GM10847 (cell line): ENCODE measurements around the gene ARV1.

Experiments used
- POLR2A ChIP-seq: IDR thresholded peaks from 2 replicates; pipeline ENCODE4 v1.6.1; 2011; ENCODE audit not compliant: insufficient read length; ENCODE audit errors: extremely low read depth

Gene ARV1

GRCh38 chr1:230970432-230970831, 8.5 kb upstream of the ARV1 start:
- TF ChIP-seq POLR2A, result no peak

GRCh38 chr1:230971771-230972170, 7.1 kb upstream of the ARV1 start:
- TF ChIP-seq POLR2A, result no peak

GRCh38 chr1:230972855-230973271, 6.0 kb upstream of the ARV1 start:
- TF ChIP-seq POLR2A, result no peak

DNA sequence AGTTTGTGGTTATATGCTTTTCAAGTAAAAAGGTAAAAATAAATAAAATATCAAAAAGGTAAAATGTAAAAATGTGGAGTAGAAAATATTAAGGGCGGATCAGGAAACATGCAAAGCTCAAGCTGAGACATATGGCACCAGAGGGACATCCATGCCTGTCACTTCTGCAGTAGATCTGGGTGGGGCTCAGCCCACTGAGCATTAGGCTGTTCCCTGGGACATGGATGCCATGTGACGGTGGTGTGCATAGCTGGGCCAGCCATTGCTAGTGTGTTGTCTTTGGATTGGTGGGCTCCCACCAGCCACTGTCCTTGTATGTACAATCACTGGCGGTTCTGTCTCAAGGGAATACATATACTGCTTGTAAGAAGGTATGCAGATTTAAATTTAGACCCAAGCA, 3.3 kb upstream of the ARV1 start:
- no peak for TF ChIP-seq POLR2A

- TF ChIP-seq POLR2A, result no peak
Measured at GRCh38 chr1:230976360-230976759, 2.5 kb upstream of the ARV1 start.

DNA sequence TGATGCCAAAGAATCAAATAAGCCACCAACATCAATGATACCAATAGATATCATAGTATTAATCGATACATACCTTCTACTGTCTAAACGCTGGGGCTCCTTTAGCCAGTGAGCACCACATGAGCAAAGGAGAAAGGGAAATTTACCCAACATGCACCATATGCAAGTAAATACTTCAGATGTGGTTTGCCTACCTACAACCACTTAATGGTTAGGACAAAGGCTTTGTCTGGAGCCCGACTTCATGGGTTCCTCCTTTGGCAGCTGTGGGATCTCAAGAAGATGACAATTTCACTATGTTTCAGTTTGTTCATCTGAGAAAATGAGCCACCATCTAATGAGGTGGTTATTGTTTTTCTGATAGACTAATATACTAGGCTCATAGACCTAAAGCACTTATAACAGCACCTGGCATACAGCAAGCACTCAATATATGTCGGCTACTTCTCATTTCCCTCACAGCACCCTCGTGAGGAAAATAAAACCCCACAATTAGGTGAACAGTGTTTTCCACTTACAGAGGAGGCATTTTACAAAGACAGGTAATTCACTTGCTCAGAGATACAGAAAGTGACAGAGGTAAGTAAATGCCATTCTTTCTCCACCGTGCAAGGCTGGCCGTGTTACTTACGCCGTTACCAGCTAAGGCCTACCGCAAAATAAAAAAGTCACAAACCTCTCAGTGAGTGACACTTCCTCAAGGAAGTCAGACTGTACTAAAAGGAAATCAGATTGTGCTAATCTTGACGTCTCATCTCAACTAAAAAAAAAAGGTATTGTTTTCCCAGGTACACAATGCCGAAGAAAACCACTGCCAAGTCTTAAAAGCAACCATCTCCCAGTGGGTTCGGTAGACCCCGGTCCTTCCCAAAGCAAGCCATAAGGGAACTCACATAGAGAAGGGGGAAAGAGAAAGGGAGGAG, 1.8 kb upstream of the ARV1 start:
- TF ChIP-seq POLR2A, result no peak

DNA sequence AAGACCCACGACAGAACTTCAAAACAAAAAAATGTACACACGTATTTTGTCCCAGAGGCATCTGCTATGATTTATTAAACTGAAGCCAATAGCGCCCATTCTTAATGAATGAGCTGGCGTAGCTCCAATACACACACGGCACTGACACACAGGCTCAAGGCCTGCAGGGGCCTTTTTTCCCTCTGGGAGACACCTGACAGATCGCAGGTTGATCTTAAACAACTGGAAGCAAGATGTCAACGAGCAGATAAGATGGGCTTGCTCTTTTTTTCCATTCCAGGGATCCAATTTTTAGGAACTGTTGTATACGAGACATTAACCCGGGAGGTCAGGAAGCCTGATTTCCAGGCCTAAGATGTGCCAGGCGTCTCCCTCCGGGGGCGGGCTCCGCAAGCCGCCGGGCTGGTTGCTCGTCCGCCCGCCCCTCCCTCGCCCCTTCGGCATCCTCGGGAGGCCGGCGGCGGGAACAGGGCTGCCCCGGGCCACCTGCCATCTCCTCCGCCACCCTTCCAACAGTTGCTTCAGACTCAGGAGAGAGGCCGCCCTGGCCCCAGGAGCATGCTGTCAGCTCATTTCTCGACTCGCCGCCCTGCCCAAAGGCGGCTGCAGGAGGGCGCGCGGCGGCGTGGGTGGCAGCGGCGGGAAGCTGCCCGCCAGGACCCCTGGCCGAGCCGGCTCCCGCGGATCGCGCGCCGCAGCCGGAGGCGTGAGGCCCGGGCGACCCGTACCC, 968 bp upstream of the ARV1 start:
- no peak for TF ChIP-seq POLR2A

DNA sequence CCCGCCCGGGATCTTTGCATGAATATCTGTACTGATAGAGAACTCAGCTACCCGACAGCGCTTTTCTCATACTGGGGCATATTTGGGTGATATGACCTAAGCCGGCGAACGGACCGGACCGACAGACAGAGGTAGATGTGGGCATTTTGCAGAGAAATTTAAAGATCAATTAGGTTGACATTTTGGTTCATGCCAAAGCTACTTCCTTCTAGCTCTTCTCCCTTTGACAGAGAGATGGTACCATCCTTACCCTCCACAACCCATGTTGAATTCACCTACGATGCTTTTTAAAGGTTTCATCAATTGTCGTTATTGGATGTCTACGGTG, 459 bp downstream of the ARV1 start:
- no peak for TF ChIP-seq POLR2A

DNA sequence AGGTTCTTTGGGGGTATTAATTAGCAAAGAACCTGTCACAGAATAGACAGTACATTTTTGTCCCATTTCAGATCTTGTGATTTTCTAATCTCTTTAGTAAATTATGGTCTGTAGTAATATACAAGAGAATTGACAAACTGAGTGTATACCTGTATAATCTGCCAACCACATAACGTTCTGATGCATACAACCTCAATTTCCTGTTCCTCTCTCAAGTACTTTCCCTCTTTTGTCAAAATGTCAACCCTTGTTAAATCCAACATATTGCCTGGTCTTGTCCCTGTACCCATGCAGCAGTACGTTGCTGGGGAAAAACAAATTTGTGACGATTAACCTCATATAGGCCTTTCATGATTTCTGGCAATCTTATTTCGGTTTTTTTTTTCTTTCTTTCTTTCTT, 1.1 kb downstream of the ARV1 start:
- TF ChIP-seq POLR2A, result no peak

- TF ChIP-seq POLR2A, result no peak
Measured at GRCh38 chr1:230982696-230983095, 3.8 kb downstream of the ARV1 start.

DNA sequence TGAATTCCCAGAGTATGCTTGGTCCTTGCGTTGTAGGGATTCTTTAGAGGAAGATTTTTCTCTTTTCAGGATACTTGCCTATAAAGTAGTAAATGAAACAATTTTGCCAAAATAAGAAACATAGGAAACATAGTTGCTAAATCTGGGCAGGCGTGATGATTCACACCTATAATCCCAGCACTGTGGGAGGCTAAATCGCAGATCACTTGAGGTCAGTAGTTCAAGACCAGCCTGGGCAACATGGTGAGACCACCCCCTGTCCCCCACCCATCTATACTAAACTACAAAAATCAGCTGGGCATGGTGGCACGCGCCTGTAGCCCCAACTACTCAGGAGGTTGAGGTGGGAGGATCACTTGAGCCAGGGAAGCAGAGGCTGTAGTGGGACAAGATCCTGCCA, 4.9 kb downstream of the ARV1 start:
- TF ChIP-seq POLR2A, result no peak

- TF ChIP-seq POLR2A, result no peak
Measured at GRCh38 chr1:230985711-230986110, 6.8 kb downstream of the ARV1 start.

DNA sequence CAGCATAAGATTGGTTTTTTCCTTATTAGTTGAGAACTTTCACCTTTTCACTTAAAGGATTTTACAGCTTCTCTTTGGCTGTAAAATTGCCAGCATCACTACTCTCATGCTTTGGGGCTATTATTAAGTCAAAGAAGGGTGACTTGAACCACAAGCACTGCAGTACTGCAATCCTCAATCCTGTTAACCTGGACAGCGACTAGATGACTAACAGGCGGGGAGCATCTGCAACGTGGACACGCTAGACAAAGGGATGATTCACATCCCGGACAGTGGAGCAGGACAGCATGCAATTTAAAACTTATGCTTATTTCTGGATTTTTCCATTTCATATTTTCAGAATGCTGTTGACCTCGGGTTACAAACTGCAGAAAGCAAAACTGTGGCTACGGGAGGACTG, 8.1 kb downstream of the ARV1 start:
- TF ChIP-seq POLR2A, result no peak

DNA sequence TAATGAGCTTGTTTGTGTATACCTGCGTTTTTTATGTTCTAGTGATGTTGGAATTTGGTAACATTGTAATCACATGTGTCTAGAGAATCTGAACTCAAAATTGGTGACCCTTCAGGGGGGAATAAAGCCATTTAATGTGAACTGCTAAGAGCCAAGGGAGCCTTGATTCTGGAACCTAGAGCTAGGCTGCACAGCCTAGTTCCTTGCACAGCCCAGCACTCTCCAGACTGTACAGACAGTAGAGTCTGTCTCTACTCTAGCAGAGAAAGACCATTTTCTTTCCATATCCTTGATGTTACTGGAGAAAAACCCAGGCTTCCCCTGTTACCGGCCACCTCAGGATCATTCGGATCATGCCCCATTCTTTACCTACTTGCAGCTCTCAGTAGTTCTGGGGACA, 8.6 kb downstream of the ARV1 start:
- TF ChIP-seq POLR2A, result no peak

GRCh38 chr1:230992100-230992774, 13.3 kb downstream of the ARV1 start:
- TF ChIP-seq POLR2A, result no peak

DNA sequence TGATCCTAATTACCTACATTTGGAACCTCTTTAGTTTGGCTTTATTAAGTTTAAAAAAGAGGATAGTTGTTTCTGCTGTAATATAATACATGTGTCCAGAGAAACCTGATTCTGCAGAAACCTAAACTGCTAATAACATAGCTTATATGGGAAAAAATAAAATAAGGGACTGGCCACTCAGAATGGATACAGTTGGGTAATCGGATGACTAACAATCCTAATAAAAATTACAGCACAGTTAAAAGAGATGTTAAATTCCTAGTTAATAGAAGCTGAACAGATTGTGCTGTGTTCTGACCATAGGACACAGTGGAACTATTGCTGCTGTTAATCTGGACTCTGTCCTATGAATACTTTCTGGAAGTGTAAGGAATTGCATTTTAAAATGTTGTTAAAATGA, 16.0 kb downstream of the ARV1 start:
- no peak for TF ChIP-seq POLR2A

DNA sequence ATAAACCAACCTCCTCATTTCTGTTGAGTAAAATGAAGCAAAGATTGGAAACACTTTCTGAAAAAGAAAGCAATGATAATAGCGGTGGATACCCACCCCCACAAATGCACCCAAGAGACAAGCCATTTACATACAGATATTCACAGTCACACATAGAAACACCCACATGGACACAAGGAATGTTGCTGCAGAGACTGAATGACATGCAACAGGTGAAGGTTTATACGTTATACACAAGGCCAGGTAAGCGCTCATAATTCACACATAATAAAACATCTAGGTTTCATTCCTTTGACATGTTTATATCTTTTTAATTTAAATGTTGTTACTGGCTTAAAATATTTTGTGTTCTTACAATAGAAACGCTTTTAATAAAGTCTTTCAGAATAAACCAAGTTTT, 21.3 kb downstream of the ARV1 start:
- TF ChIP-seq POLR2A, result no peak

- no peak for TF ChIP-seq POLR2A
Measured at GRCh38 chr1:231000639-231001038, 21.7 kb downstream of the ARV1 start.
